NCI-H526 treated with DMSO at 0.1 percent for 48 hours (cell line): ENCODE measurements around the gene MARCHF11.

Source experiments
- DNase-seq: peaks from one replicate; lab custom pipeline; 2025; lab: John Stamatoyannopoulos, UW

Gene MARCHF11

DNA sequence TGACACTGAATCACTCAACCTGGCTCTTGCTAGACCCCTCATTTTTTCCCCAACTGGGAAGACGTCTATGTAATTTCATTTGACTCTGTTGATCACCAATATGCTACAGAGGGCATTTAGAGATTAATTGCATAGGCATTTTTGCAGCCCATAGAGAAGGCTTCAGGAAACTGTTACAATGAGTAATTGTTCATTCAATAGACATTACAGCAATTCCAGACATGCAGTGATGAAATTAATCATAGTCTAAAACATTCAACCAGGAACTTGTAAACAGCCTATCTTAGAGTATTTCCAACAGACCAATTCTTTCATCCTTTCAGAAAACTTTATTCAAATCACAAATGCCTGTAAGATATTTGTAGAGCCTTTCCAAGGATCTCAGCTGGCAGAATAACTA, 122.3 kb downstream of the MARCHF11 start:
- no peak for DNase-seq

DNA sequence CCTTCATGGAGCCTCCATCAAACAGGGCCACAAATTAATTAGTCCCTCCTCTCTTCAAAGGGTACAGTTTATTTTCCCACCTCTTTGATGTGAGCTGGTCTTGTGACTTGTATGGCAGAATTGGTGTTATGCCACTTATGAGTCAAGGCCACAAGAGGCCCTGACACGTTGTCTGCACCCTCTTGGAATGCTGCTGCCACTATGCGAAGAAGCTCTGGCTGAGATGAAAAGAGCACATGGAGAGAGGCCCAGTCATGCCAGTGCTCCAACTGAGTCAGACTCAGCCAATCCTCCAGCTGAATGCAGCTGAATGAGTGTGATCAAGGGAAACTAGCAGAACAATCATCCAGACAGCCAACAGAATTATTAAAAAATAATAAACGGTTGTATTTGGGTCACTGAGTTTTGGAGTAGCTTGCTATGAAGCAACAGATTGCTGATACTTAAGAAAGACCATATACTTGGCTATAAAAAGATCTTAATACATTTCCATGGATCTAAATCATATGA, 128.3 kb downstream of the MARCHF11 start:
- no peak for DNase-seq

DNA sequence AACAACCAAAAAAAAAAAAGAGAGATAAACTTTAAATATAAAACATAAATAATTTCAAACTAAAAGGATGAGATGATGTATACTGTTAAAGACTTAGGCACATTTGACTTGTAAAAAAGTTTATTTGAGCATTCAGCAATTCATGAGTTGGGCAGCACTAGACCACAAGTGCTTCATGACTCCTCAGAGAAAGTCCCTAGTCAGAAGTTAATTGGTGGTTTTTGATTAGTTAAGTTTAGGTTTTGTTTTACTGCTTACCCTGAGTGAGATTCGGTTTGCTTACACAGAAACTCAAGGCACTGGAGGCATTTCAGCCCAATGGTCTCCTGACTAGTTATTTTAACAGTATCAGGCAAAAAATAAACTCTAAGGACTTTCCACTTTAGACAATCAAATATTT, 129.2 kb downstream of the MARCHF11 start:
- no peak for DNase-seq

DNA sequence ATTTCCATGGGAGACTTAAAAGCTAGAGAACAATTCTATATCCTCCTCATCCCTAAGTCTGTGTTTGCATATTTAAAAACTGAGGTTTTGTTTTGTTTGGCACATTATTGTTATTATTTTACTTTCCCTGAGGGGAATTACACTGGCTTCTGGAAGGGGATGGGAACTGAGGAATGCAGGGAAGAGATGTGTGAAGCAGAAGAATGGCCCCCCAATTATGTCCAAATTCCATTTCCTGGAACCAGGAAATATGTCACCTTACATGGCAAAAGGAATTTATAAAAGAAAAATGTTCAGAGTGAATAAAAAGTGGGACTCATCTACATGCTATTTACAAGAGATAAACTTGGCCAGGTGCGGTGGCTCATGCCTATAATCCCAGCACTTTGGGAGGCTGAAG, 129.8 kb downstream of the MARCHF11 start:
- no peak for DNase-seq

DNA sequence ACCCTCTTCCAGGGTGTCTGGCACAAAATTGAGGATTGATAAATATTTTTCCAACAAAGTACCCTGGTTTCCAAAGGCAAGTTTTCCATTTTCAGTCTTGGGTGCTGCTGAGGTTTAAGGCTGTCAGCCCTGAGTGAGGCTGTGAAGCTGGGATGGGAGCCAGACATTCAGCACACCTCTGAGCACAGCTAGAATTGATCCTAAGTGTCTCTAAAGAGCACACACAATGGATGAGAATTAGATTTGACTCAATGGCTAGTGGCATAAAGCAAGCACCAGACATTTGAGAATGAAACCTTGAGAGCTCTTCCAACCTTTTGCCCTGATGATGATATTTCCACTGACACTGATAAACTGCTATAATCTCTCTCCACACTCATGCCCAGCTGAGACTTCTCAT, 131.5 kb downstream of the MARCHF11 start:
- DNase-seq = no peak

DNA sequence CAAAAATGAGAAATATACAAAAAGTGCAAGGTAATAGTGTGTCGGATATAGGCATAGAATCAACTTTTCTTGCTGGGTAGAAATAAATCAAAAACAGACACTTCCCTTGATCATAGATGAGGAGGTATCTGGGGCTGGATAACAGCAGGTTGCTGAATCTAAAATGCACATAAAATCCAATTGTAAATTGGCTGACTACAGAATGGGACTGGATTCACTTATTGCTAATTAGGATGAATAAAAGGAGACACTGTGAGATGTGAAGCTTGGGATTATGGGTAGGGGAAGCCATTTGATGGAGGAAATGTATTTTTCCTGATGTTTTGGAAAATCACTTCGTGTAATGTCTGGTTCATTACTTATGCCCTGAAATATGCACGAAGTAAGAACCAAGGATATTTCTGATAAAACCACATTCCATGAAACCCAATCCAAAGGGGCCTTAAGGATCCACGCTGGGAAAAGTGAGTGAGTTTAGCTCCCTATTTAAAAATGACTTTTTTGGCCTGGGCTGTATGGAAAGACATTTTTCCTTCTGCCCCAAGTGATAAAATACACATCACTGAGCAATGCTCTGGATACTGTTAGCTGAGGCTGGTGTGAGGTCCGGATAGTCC, 136.1 kb downstream of the MARCHF11 start:
- no peak for DNase-seq

DNA sequence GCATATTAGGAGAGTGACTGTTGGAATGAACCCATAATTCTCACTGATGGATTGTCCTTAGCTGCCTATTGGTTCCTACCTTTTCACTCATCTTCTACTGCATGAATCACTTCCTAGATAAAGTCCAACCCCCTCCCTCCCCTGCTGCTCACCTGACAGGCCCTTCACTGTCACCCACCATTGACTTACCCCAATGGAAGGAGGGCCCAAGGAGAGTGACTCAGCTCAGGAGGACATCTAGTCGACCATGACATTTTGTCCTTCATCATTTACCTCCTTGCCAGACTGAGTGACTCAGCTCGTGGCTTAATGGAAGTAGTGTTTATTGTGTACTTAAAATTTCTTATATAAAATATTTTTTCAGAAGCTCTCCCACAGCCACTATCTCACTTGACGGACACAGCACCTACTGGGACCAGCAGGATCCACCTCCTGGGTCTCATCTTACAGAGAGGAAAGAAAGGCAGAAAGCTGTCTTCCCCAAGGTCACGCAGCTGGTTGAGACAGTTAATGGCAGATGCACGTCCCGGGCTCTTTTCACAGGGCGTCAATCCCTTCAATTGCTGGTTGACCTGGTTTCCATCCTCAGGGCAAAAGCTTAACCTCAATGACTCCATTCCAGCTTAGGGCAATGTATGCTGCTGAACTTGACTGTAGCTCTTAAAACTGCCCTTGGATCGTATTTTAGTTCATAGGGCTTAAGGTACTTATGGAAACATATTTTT, 142.3 kb downstream of the MARCHF11 start:
- DNase-seq = no peak

DNA sequence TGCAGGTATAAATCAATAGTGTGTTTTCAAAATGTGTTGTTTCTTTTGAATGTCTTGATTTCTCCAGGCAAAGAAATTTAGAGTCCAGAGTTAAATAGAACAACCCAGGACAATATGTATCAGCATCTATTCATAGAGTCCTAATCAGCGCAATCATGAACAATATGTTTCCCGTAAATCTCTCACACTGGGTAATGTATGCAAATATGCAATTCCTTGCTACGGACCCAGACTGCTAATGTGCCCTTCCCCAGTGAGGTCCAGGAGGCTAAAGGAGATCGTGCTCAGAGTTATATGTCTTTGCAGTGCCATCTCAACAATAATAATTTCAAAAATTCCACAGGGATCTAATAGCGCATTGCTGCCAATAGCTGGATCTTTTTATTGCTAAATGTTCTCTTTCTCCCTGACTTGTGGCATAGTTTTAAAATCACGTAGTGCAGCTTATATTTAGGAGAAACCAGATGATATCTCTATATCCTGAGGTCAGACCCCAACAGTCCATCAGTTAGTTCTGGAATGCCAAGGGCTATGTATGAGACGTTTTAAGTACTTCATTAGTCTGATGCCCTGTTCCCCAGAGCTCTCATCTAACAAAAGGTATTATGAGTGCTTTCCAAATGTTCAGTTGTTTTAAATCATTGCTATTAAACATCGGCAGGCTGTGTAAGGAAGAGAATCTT, 145.1 kb downstream of the MARCHF11 start:
- no peak for DNase-seq

DNA sequence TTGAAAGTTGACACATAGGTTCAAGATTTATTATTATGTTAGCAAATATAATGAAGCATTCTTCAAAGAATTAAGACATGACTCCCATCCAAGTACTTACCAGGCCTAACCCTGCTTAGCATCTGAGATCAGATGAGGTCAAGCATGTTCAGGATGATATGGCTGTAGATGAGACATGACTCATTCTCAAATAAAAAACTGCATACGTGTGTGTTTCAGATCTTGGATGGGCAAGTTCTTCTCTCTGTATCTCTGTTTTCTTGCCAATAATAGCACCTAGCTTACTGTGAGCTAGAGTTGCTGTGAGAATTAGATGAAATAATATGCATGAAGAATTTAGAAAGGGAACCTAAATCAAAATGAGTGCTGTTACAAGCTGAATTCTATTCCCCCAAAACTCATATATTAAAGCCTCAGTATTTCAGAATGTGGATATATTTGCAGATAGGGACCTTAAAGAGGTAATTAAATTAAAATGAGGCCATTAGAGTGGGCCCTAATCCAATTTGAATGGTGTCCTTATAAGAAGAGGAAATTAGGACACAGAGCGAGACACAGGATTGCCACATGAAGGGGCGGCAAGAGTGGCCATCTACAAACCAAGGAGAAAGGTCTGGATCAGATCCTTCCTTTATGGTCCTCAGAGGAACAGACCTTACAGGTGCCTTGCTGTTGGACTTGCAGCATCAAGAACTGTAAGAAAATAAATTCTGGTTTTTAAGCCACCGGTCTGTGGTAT, 146.2 kb downstream of the MARCHF11 start:
- DNase-seq = no peak

DNA sequence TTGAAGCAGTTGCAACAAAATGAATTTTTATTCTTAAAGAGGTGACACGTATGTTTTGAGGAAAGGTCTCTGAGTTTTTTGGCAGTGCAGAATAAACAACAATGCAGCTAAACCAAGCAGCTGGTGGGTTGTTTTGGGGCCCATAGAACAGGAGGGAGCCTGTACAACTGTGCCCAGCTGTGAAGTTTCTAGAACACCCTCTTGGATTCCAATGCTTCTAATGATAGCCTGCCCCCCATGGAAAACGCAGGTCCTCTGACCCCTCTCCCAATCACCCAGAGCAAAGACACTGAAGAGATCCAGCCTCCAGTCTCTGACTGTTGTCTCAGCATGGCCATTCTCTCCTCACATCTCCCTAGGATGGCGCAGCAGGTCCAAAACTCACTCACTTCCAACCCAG, 150.9 kb downstream of the MARCHF11 start:
- no peak for DNase-seq

DNA sequence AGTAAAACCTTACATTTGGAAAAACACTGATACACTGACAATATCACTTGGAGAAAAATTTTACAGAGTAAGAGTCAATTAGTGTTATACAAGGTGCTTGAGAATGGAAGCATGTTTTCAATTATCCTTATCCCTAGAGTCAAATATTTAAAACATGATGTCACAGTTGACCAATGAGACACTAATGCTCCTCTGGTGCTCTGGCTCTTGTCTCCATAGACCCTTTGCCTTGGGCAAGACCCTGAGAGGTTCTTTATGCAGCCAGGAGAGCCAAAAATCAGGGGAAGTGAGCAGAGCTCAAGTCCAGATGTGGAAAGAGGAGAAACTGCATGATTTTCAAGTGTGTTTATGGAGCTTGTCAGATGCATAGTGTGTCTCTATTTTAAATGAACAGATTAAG, 153.9 kb downstream of the MARCHF11 start:
- DNase-seq = no peak

DNA sequence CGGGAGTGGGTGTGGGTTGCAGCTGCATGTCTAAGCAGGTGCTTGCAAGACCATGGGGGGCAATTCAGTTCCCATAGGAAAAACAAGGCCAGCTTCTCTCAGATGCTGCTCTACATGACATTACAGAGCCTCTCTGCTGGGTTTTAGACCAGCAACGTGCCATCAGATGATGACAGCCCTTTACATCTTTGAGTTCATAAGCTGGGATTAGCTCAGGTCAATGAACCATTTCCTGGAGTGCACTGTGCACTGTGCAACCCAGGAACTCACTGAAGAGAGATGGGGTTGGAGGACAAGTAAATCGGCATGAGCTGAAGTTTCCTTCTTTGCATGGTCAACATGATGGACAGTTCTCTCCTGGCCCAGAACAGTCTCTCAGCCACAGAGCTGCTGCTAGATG, 160.6 kb downstream of the MARCHF11 start:
- DNase-seq = no peak

DNA sequence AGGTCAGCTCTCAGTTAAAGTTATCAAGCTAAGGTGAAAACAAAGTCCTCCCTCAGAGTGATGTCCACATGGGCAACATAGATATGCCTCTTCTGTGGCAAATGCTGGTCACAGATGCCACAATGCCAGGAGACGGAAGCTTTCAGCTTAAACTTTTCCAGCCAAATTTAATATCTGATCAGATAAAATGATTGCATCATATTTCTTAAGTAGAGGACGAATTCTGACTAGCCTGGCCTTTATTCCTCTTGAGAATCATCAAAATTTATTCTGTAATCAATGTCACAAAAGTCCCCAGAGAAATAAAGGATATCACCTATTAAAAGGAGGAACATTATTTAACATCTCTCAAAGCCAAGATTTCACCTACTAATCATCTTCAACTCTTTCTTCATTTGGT, 161.9 kb downstream of the MARCHF11 start:
- no peak for DNase-seq
